Stimulated activated effector memory CD8-positive, alpha-beta T cell treated with anti-CD3 and anti-CD28 coated beads, Interleukin-12 subunit alpha, Interleukin-12 subunit beta, amount 100 ng/mL, for 72 hours (primary cell): ENCODE results near the gene VDR.
"Not testable (repeated sequence)": the region's sequence is repeated elsewhere in the genome, so short reads cannot be mapped to it uniquely, and the experiment has no call there.

Source experiments
- ATAC-seq: fragments of 150-1000 bp; cut with Tn5 transposase; 2 replicates; pipeline ENCODE4 v1.10.0; 2021
- DNase-seq, 2 donors: peaks; one replicate each; pipeline ENCODE4 v3.0.0; 2021 to 2022; ENCODE audit warnings: low spot score in 2 of 2
- H3K27ac Mint-ChIP-seq: one replicate; pipeline ENCODE4 v1.8.0; 2022; ENCODE audit warnings: mild to moderate bottlenecking, mixed read lengths
- H3K36me3 Mint-ChIP-seq: one replicate; pipeline ENCODE4 v1.8.0; 2022; ENCODE audit warnings: mild to moderate bottlenecking, mixed read lengths
- H3K4me1 Mint-ChIP-seq: one replicate; pipeline ENCODE4 v1.8.0; 2022; ENCODE audit warnings: mixed read lengths
- H3K4me3 Mint-ChIP-seq: one replicate; pipeline ENCODE4 v1.8.0; 2022; ENCODE audit warnings: mild to moderate bottlenecking, mixed read lengths
- H3K9me3 Mint-ChIP-seq: one replicate; pipeline ENCODE4 v1.8.0; 2022; ENCODE audit warnings: mixed read lengths

Gene VDR

GRCh38 chr12:47842543-47842942 is 62.3 kb downstream of the VDR start:
- Mint-ChIP-seq H3K4me1 (peaks cover 35% of the 10 kb centered on the region), H3K27ac (peak overlapping the region; percentile 84), H3K36me3 (peaks cover 100% of the 10 kb centered on the region)
- DNase-seq, H3K9me3 Mint-ChIP-seq, H3K4me3 Mint-ChIP-seq, ATAC-seq: not testable (repeated sequence)

GRCh38 chr12:47841910-47842309 is 62.9 kb downstream of the VDR start:
- no peak for DNase-seq
- Mint-ChIP-seq H3K36me3 (peaks cover 96% of the 10 kb centered on the region), H3K4me3 (no peak overlapping the region), H3K4me1 (peaks cover 37% of the 10 kb centered on the region), H3K27ac (peak overlapping the region; percentile 84), H3K9me3 (no peaks in the 10 kb centered on the region)
- ATAC-seq = no peak

- DNase-seq = no peak
- no peak for ATAC-seq
- Mint-ChIP-seq H3K36me3 (peaks cover 91% of the 10 kb centered on the region), H3K27ac (peak overlapping the region; percentile 84), H3K9me3 (no peaks in the 10 kb centered on the region), H3K4me3 (no peak overlapping the region), H3K4me1 (peaks cover 40% of the 10 kb centered on the region)
These were observed 63.3 kb downstream of the VDR start for GRCh38 chr12:47841501-47841900.

GRCh38 chr12:47840571-47840970 is 64.2 kb downstream of the VDR start:
- no peak for ATAC-seq
- peak overlapping the region; percentile 65 for H3K27ac Mint-ChIP-seq
- H3K4me1 Mint-ChIP-seq = peaks cover 49% of the 10 kb centered on the region
- H3K36me3 Mint-ChIP-seq = peaks cover 86% of the 10 kb centered on the region
- no peak for DNase-seq
- H3K4me3 Mint-ChIP-seq = no peak overlapping the region
- H3K9me3 Mint-ChIP-seq = no peaks in the 10 kb centered on the region

- H3K27ac Mint-ChIP-seq = peak overlapping the region; percentile 65
- peaks cover 83% of the 10 kb centered on the region for H3K36me3 Mint-ChIP-seq
- H3K9me3 Mint-ChIP-seq = no peaks in the 10 kb centered on the region
- peaks cover 58% of the 10 kb centered on the region for H3K4me1 Mint-ChIP-seq
- ATAC-seq = no peak
- H3K4me3 Mint-ChIP-seq = no peak overlapping the region
- DNase-seq = no peak
These were observed 65.4 kb downstream of the VDR start for GRCh38 chr12:47839214-47839876.

- DNase-seq = no peak
- no peak overlapping the region for H3K4me3 Mint-ChIP-seq
- peak; percentile 32 for ATAC-seq
- no peak overlapping the region for H3K27ac Mint-ChIP-seq
- H3K9me3 Mint-ChIP-seq = no peaks in the 10 kb centered on the region
- peaks cover 79% of the 10 kb centered on the region for H3K36me3 Mint-ChIP-seq
- peaks cover 63% of the 10 kb centered on the region for H3K4me1 Mint-ChIP-seq
These were observed 66.4 kb downstream of the VDR start for GRCh38 chr12:47838286-47838931.

GRCh38 chr12:47837190-47838171 is 67.3 kb downstream of the VDR start:
- peaks cover 69% of the 10 kb centered on the region for H3K4me1 Mint-ChIP-seq
- H3K36me3 Mint-ChIP-seq = peaks cover 79% of the 10 kb centered on the region
- H3K9me3 Mint-ChIP-seq = no peaks in the 10 kb centered on the region
- ATAC-seq (peak; percentile 5), DNase-seq (peak; percentile 56 to 73)
- H3K4me3 Mint-ChIP-seq = no peak overlapping the region
- peak overlapping the region; percentile 46 for H3K27ac Mint-ChIP-seq

GRCh38 chr12:47835831-47836155 is 69.0 kb downstream of the VDR start:
- H3K27ac Mint-ChIP-seq = peak overlapping the region; percentile 96
- DNase-seq = no peak

GRCh38 chr12:47835006-47835830 is 69.6 kb downstream of the VDR start:
- H3K36me3 Mint-ChIP-seq = peaks cover 65% of the 10 kb centered on the region
- H3K4me3 Mint-ChIP-seq = peak overlapping the region; percentile 71
- H3K9me3 Mint-ChIP-seq = no peaks in the 10 kb centered on the region

More at GRCh38 chr12:47835831-47836155, 69.0 kb downstream of the VDR start:
- ATAC-seq = no peak
- no peak overlapping the region for H3K4me3 Mint-ChIP-seq
- no peaks in the 10 kb centered on the region for H3K9me3 Mint-ChIP-seq
- peaks cover 83% of the 10 kb centered on the region for H3K4me1 Mint-ChIP-seq
- H3K36me3 Mint-ChIP-seq = peaks cover 66% of the 10 kb centered on the region

GRCh38 chr12:47834199-47834903 is 70.4 kb downstream of the VDR start:
- peaks cover 86% of the 10 kb centered on the region for H3K4me1 Mint-ChIP-seq
- peak overlapping the region; percentile 71 for H3K4me3 Mint-ChIP-seq
- peak overlapping the region; percentile 96 for H3K27ac Mint-ChIP-seq
- H3K36me3 Mint-ChIP-seq = peaks cover 56% of the 10 kb centered on the region
- H3K9me3 Mint-ChIP-seq = no peaks in the 10 kb centered on the region
- DNase-seq (no peak), ATAC-seq (peak; percentile 3)

More at GRCh38 chr12:47835006-47835830, 69.6 kb downstream of the VDR start:
- peak overlapping the region; percentile 96 for H3K27ac Mint-ChIP-seq
- peaks cover 84% of the 10 kb centered on the region for H3K4me1 Mint-ChIP-seq
- ATAC-seq (no peak), DNase-seq (no peak)

GRCh38 chr12:47833591-47834012 is 71.2 kb downstream of the VDR start:
- Mint-ChIP-seq H3K4me3 (peak overlapping the region; percentile 71), H3K27ac (peak overlapping the region; percentile 96), H3K36me3 (peaks cover 49% of the 10 kb centered on the region), H3K4me1 (peaks cover 86% of the 10 kb centered on the region), H3K9me3 (no peaks in the 10 kb centered on the region)
- no peak for DNase-seq
- no peak for ATAC-seq

GRCh38 chr12:47832263-47832933 is 72.4 kb downstream of the VDR start:
- DNase-seq (peak; percentile 45 to 72), ATAC-seq (peak; percentile 83)
- H3K9me3 Mint-ChIP-seq = no peaks in the 10 kb centered on the region
- H3K4me3 Mint-ChIP-seq = peak overlapping the region; percentile 71
- peaks cover 37% of the 10 kb centered on the region for H3K36me3 Mint-ChIP-seq
- H3K4me1 Mint-ChIP-seq = peaks cover 83% of the 10 kb centered on the region
- H3K27ac Mint-ChIP-seq = peak overlapping the region; percentile 96

- H3K4me3 Mint-ChIP-seq = peak overlapping the region; percentile 38
- peaks cover 87% of the 10 kb centered on the region for H3K4me1 Mint-ChIP-seq
- no peak for ATAC-seq
- no peak for DNase-seq
- H3K27ac Mint-ChIP-seq = peak overlapping the region; percentile 71
- peaks cover 23% of the 10 kb centered on the region for H3K36me3 Mint-ChIP-seq
- H3K9me3 Mint-ChIP-seq = no peaks in the 10 kb centered on the region
These were observed 75.2 kb downstream of the VDR start for GRCh38 chr12:47829584-47829983.
